Measurements from ENCODE around the gene CD40. TPM values are rescaled to one million over a fixed set of nuclear protein-coding genes. Genes with fewer than 3 reads are reported as not detected.

CD40 gene
- total RNA-seq, 6 experiments from 2014 or later: 0.34 to 3.6 (median 0.62) TPM

- H3K4me3 Mint-ChIP-seq: no peak overlapping the region
- H3K4me1 Mint-ChIP-seq (ENCODE audit: low read depth): no peaks in the 10 kb centered on the region
- H3K27ac Mint-ChIP-seq: no peak overlapping the region
- peaks cover 10% of the 10 kb centered on the region for H3K36me3 Mint-ChIP-seq (ENCODE audit: low read depth)
- H3K27me3 Mint-ChIP-seq (ENCODE audit: insufficient read depth): no peaks in the 10 kb centered on the region
- no peaks in the 10 kb centered on the region for H3K9me3 Mint-ChIP-seq
- DNase-seq: no peak
- TF ChIP-seq CTCF (IDR thresholded peaks at IDR 0.05): no peak
Measured at GRCh38 chr20:46074006-46074405, 44.1 kb upstream of the CD40 start.

GRCh38 chr20:46076806-46077205, 41.3 kb upstream of the CD40 start:
- Mint-ChIP-seq H3K36me3 (ENCODE audit: low read depth) (peaks cover 10% of the 10 kb centered on the region), H3K4me3 (no peak overlapping the region), H3K27ac (no peak overlapping the region), H3K9me3 (no peaks in the 10 kb centered on the region), H3K4me1 (ENCODE audit: low read depth) (peaks cover 4% of the 10 kb centered on the region; the same call in 1 of the 2 replicates), H3K27me3 (ENCODE audit: insufficient read depth) (no peaks in the 10 kb centered on the region)
- DNase-seq: no peak
- TF ChIP-seq CTCF (IDR thresholded peaks at IDR 0.05): no peak

- Mint-ChIP-seq H3K36me3 (ENCODE audit: low read depth) (peaks cover 10% of the 10 kb centered on the region), H3K4me3 (no peak overlapping the region), H3K4me1 (ENCODE audit: low read depth) (peaks cover 5% of the 10 kb centered on the region; the same call in 1 of the 2 replicates), H3K27ac (no peak overlapping the region), H3K27me3 (ENCODE audit: insufficient read depth) (no peaks in the 10 kb centered on the region), H3K9me3 (no peaks in the 10 kb centered on the region)
- DNase-seq: no peak
- TF ChIP-seq CTCF (IDR thresholded peaks at IDR 0.05): no peak
Measured at GRCh38 chr20:46077642-46078305, 40.3 kb upstream of the CD40 start.

GRCh38 chr20:46078954-46079353, 39.2 kb upstream of the CD40 start:
- Mint-ChIP-seq H3K27ac (no peak overlapping the region), H3K9me3 (no peaks in the 10 kb centered on the region), H3K36me3 (ENCODE audit: low read depth) (peaks cover 10% of the 10 kb centered on the region), H3K27me3 (ENCODE audit: insufficient read depth) (no peaks in the 10 kb centered on the region), H3K4me1 (ENCODE audit: low read depth) (peaks cover 10% of the 10 kb centered on the region), H3K4me3 (no peak overlapping the region)
- no peak for TF ChIP-seq CTCF (IDR thresholded peaks at IDR 0.05)
- DNase-seq: no peak

- no peaks in the 10 kb centered on the region for H3K9me3 Mint-ChIP-seq
- peaks cover 28% of the 10 kb centered on the region for H3K4me1 Mint-ChIP-seq (ENCODE audit: low read depth)
- DNase-seq: no peak
- H3K4me3 Mint-ChIP-seq: no peak overlapping the region
- no peak for TF ChIP-seq CTCF (IDR thresholded peaks at IDR 0.05)
- H3K36me3 Mint-ChIP-seq (ENCODE audit: low read depth): no peaks in the 10 kb centered on the region
- no peak overlapping the region for H3K27ac Mint-ChIP-seq
- H3K27me3 Mint-ChIP-seq (ENCODE audit: insufficient read depth): no peaks in the 10 kb centered on the region
Measured at GRCh38 chr20:46081074-46081473, 37.0 kb upstream of the CD40 start.

All from HFFc6 (cell line).